OCI-LY7 (cell line): ENCODE results near the gene MOCS3. TPM values are rescaled to one million over a fixed set of nuclear protein-coding genes. Genes with fewer than 3 reads are reported as not detected.

ENCODE experiments used
- BruUV-seq: library from RNA; stranded (reverse); fragments of 400-500 nt; replicated peaks from 2 replicates; lab custom pipeline; 2021; lab: Mats Ljungman, UMichigan
- CTCF ChIA-PET: fragments of 300-600 bp; sonication (Branson Sonifier 250); formaldehyde crosslinking; loops from one replicate; lab custom pipeline; 2022; ENCODE audit warnings: antibody characterized with exemption; ENCODE audit not compliant: unreplicated experiment; lab: Charles Lee
- POLR2A ChIA-PET: fragments of 300-600 bp; sonication (Branson Sonifier 250); formaldehyde crosslinking; loops from one replicate; lab custom pipeline; 2022; ENCODE audit warnings: antibody characterized with exemption; lab: Charles Lee
- DNase-seq: peaks from one replicate; pipeline ENCODE4 v3.0.0-alpha.2; 2015; ENCODE audit warnings: low spot score
- H2AFZ ChIP-seq: fragments of 200-600 bp; sonication (generic), shearing (Covaris generic); 2 replicates; pipeline ENCODE4 v1.6.1; 2014; ENCODE audit warnings: mild to moderate bottlenecking, antibody characterized with exemption, low read length, moderate library complexity
- H3K27ac ChIP-seq: fragments of 200-600 bp; sonication (generic); 2 replicates; pipeline ENCODE4 v1.5.1; 2014; ENCODE audit warnings: mixed run types, low read depth, mild to moderate bottlenecking, moderate library complexity, low read length, inconsistent platforms; ENCODE audit not compliant: poor library complexity, severe bottlenecking
- H3K36me3 ChIP-seq: fragments of 200-600 bp; sonication (generic); 2 replicates; pipeline ENCODE4 v1.6.1; 2014; ENCODE audit warnings: mild to moderate bottlenecking, antibody characterized with exemption, low read length, moderate library complexity, mixed read lengths; ENCODE audit not compliant: insufficient read depth
- H3K4me1 ChIP-seq: fragments of 200-600 bp; sonication (generic); 2 replicates; pipeline ENCODE4 v1.5.1; 2014; ENCODE audit warnings: mild to moderate bottlenecking, low read length; ENCODE audit not compliant: insufficient read depth, poor library complexity, severe bottlenecking
- H3K4me2 ChIP-seq: fragments of 200-600 bp; sonication (generic); 2 replicates; pipeline ENCODE4 v1.6.1; 2014; ENCODE audit warnings: mild to moderate bottlenecking, low read length
- H3K4me3 ChIP-seq: fragments of 200-600 bp; sonication (generic); 2 replicates; pipeline ENCODE4 v1.5.1; 2014; ENCODE audit warnings: mild to moderate bottlenecking, low read depth, low read length; ENCODE audit not compliant: poor library complexity, severe bottlenecking
- H3K79me2 ChIP-seq: fragments of 200-600 bp; sonication (generic); 2 replicates; pipeline ENCODE4 v1.6.1; 2016; ENCODE audit warnings: low read depth, mild to moderate bottlenecking, low read length, moderate library complexity, mixed read lengths; ENCODE audit not compliant: insufficient read depth
- H3K9me2 ChIP-seq: fragments of 200-600 bp; sonication (generic); 2 replicates; pipeline ENCODE4 v1.6.1; 2016; ENCODE audit warnings: mild to moderate bottlenecking, low read length, mixed read lengths; ENCODE audit not compliant: insufficient read depth
- H3K9me3 ChIP-seq: fragments of 200-600 bp; sonication (generic); 2 replicates; pipeline ENCODE4 v1.6.1; 2014; ENCODE audit warnings: mild to moderate bottlenecking, mixed run types, low read length, mixed read lengths
- H4K20me1 ChIP-seq: fragments of 200-600 bp; sonication (generic); 2 replicates; pipeline ENCODE4 v1.6.1; 2014; ENCODE audit warnings: mild to moderate bottlenecking, antibody characterized with exemption, low read length, moderate library complexity, mixed read lengths; ENCODE audit not compliant: insufficient read depth
- CTCF ChIP-seq: fragments of 200-600 bp; sonication (generic); conservative IDR thresholded peaks from 2 replicates; pipeline ENCODE4 v1.5.1; 2014; ENCODE audit warnings: mild to moderate bottlenecking, antibody characterized with exemption, low read length, moderate library complexity, mixed read lengths
- EZH2phosphoT487 ChIP-seq: fragments of 200-600 bp; sonication (generic); IDR thresholded peaks from 2 replicates; pipeline ENCODE4 v1.6.1; 2018; ENCODE audit warnings: low read depth, borderline replicate concordance, mild to moderate bottlenecking, mixed run types, antibody characterized with exemption, low read length, moderate library complexity, mixed read lengths
- intact Hi-C: fragments of 100-400 bp; cut with micrococcal nuclease; formaldehyde crosslinking; loops from one replicate; pipeline ENCODE4 v1.10.0; 2022; ENCODE audit not compliant: unreplicated experiment
- total RNA-seq, 2 experiments: library from RNA; depleted of rRNA in 1 of 2; stranded (reverse); fragments of >200 nt in 1 of 2; shearing (Covaris generic) in 1 of 2; gene quantifications; 2 replicates each; pipeline ENCODE4 v1.2.3, GENCODE V29; 2014 to 2022

Gene MOCS3
- total RNA-seq, 2 experiments from 2014 or later = 5.8 to 7.7 TPM

- intact Hi-C loops = no loop called here
Measured at GRCh38 chr20:50996901-50997865, 38.6 kb downstream of the MOCS3 start.

GRCh38 chr20:50999355-50999754 lies 40.7 kb downstream of the MOCS3 start:
- no peak overlapping the region for H3K27ac ChIP-seq
- BruUV-seq = no TSS peak
- H3K4me3 ChIP-seq = no peak overlapping the region
- no peaks in the 10 kb centered on the region for H3K9me2 ChIP-seq
- intact Hi-C loops = no loop called here
- CTCF ChIA-PET = no interaction called here
- H3K79me2 ChIP-seq = no peaks in the 10 kb centered on the region
- H3K36me3 ChIP-seq = no peaks in the 10 kb centered on the region
- no peaks in the 10 kb centered on the region for H3K9me3 ChIP-seq
- H3K4me1 ChIP-seq = no peaks in the 10 kb centered on the region
- no peaks in the 10 kb centered on the region for H4K20me1 ChIP-seq
- TF ChIP-seq CTCF (no peak), EZH2phosphoT487 (no peak)
- H2AFZ ChIP-seq = no peak overlapping the region
- POLR2A ChIA-PET = no interaction called here
- H3K4me2 ChIP-seq = no peak overlapping the region
- no peak for DNase-seq

More at GRCh38 chr20:50996901-50997865, 38.6 kb downstream of the MOCS3 start:
- no peak overlapping the region for H2AFZ ChIP-seq
- no peaks in the 10 kb centered on the region for H3K36me3 ChIP-seq
- no TSS peak for BruUV-seq
- no peaks in the 10 kb centered on the region for H3K9me2 ChIP-seq
- no peaks in the 10 kb centered on the region for H4K20me1 ChIP-seq
- CTCF ChIA-PET = interaction anchor here (0.6 kb wide), 1 partner anchor 10 kb away, joined by 3 read pairs; no protein-coding TSS in a partner anchor
- H3K4me3 ChIP-seq = no peak overlapping the region
- no peak overlapping the region for H3K27ac ChIP-seq
- POLR2A ChIA-PET = interaction anchor here (0.7 kb wide), 2 partner anchors 634 to 712 kb away, joined by 3 to 5 read pairs; no protein-coding TSS in a partner anchor
- H3K9me3 ChIP-seq = no peaks in the 10 kb centered on the region
- H3K4me2 ChIP-seq = no peak overlapping the region
- no peak for TF ChIP-seq CTCF
- TF ChIP-seq EZH2phosphoT487 = no peak
- H3K4me1 ChIP-seq = peaks cover 8% of the 10 kb centered on the region
- H3K79me2 ChIP-seq = no peaks in the 10 kb centered on the region
- no peak for DNase-seq
